Esophagus squamous epithelium (tissue), 4 donors: Measurements from ENCODE around the gene ST7.

Source experiments
- POLR2A ChIP-seq, 4 donors: fragments of 450-650 bp; IDR thresholded peaks; one replicate each; pipeline ENCODE4 v1.6.1; 2017; ENCODE audit warnings: antibody characterized with exemption in 4 of 4, mild to moderate bottlenecking in 4 of 4, moderate library complexity in 3 of 4
- TF ChIP-seq, protein P1 (sequence below), 6 experiments: fragments of 450-650 bp in 4 of 6; fragments of 200-600 bp in 2 of 6; sonication (generic) in 2 of 6; IDR thresholded peaks; one replicate each; pipeline ENCODE4 v1.5.1; 2016 to 2019; ENCODE audit warnings: antibody characterized with exemption in 6 of 6, mild to moderate bottlenecking in 4 of 6, moderate library complexity in 4 of 6

DNA sequence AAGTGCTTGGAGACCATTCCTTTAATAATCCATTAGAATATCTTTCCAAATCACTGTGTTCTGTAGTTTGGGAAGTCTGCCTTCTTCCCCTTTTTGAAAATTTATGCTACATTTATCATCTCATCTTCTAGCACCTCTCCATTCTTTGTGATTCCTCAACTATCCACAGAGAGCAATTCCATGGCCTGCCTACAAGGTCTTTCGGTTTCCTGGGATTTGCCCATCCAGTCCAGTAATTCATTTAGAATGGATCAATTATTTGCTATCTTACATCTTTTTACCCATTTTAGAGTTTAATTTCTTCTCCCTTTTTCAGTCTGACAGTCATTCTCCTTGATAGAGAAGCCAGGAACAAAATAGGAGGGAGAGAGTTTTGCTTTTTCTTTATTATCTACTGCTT is 179.8 kb downstream of the ST7 start:
- TF ChIP-seq, protein P1, sequence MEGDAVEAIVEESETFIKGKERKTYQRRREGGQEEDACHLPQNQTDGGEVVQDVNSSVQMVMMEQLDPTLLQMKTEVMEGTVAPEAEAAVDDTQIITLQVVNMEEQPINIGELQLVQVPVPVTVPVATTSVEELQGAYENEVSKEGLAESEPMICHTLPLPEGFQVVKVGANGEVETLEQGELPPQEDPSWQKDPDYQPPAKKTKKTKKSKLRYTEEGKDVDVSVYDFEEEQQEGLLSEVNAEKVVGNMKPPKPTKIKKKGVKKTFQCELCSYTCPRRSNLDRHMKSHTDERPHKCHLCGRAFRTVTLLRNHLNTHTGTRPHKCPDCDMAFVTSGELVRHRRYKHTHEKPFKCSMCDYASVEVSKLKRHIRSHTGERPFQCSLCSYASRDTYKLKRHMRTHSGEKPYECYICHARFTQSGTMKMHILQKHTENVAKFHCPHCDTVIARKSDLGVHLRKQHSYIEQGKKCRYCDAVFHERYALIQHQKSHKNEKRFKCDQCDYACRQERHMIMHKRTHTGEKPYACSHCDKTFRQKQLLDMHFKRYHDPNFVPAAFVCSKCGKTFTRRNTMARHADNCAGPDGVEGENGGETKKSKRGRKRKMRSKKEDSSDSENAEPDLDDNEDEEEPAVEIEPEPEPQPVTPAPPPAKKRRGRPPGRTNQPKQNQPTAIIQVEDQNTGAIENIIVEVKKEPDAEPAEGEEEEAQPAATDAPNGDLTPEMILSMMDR (IDR thresholded peaks at IDR 0.05), result no peak
- no peak for TF ChIP-seq POLR2A (IDR thresholded peaks at IDR 0.05)
